A549 treated with GW870086 at 1 μM for 4 hours (cell line): ENCODE measurements around the gene PCDHGA1. TPM values are rescaled to one million over a fixed set of nuclear protein-coding genes. Genes with fewer than 3 reads are reported as not detected.

Experiments
- total RNA-seq: library from RNA; stranded (reverse); fragments of 200-300 nt; extraction: Qiagen RNA extraction; gene quantifications from 5 replicates; pipeline ENCODE4 v1.2.3, GENCODE V29; 2022; ENCODE audit warnings: low read depth

The PCDHGA1 gene
- total RNA-seq = 0.29 to 0.38 TPM (median 0.32 TPM) in 5 replicates

GRCh38 chr5:141330299-141331080 is at the start of gene PCDHGA1:
Gene PCDHGA1, plus strand, starts transcription at chr5:141330514.

GRCh38 chr5:141303756-141304155 is 26.6 kb upstream of the PCDHGA1 start, which contains the start of gene SLC25A2:
Gene SLC25A2, minus strand, starts transcription at chr5:141304049. Its CDS starts 184 bp downstream, at chr5:141303865.

DNA sequence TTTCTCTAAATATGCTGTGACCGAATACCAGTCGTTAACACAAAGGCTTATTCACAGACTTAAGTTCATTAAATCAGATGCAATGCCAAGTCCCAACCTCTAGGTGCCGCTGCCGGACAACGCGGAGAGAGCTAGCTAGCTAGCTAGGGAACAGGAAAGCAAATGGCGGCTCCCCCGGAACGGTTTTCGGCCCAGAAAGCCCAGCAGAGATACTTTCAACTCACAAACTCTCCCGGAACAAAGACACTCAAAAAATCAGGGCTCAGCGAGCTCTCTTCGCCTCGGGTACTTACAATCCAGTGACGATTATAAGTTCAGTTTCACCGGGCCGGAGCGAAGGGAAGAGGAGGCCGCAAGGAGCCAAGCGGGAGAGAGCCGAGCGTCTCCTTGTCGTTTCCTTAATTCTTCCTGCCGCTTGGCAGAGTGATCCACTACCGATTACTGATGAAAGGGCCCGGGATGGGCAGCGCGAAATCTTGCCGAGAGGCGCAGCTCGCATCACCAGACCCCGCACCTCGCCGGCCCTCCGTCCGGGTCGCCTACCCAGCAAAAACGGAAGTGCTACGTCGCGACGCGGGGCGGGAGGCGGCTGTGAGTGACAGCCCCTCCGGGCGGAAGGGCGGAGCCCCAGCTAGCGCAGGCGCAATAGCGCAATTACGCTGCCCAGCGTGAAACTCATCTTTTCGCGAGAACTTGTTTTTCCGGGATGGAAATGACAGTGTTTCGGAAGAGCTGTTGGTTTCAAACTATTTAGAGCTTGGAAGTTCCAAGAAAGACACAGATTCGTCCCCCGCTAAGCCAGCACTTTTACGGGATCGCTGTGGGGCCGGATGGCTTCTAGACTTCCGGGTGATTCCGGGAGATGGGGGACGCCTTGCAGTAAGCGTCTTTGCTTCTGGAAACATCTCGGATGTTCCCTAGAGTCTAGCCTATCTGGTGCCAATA is 9.8 kb upstream of the PCDHGA1 start, which contains the start of gene TAF7:
Gene TAF7, minus strand, starts transcription at position 560 of the 945 bp plus-strand sequence. CDS start 740 bp downstream, outside the sequence.

DNA sequence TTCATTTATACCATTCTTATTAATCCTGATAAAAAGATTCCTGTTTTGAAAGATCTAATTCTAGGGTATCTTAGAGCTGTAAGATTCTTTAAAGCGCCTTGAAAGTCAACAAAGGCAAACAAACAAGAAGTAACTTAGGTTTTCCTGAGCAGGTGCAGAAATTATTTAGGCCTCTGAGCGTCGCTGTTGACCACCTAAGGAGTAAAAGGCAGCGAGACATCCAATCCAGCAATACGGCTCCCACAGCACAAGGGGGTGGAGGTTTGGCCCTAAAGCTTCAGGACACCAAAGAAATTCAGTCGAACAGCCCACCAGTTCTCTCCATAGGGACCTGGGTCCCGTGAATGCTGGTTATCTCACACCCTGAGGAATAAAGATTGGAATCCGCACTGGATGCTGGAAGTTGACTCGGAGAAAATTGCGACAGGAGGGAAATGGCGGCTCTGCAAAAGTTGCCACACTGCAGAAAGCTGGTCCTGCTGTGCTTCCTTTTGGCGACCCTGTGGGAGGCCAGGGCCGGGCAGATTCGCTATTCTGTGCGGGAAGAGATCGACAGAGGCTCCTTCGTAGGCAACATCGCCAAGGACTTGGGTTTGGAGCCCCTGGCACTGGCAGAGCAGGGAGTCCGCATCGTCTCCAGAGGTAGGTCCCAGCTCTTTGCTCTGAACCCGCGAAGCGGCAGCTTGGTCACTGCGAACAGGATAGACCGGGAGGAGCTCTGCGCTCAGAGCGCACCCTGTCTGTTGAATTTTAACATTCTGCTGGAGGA is 8.4 kb downstream of the PCDHGA1 start, which contains the start of gene PCDHGA2:
Gene PCDHGA2, plus strand, starts transcription at position 223 of the 769 bp plus-strand sequence.

GRCh38 chr5:141343242-141343952 is 13.1 kb downstream of the PCDHGA1 start, which contains the start of gene PCDHGA3:
Gene PCDHGA3, plus strand, starts transcription at chr5:141343829. Its CDS starts 205 bp downstream, at chr5:141344034.

GRCh38 chr5:141349917-141350619 is 19.8 kb downstream of the PCDHGA1 start, which contains the start of gene PCDHGB1:
Gene PCDHGB1, plus strand, starts transcription at chr5:141350099. Its CDS starts 162 bp downstream, at chr5:141350261.

DNA sequence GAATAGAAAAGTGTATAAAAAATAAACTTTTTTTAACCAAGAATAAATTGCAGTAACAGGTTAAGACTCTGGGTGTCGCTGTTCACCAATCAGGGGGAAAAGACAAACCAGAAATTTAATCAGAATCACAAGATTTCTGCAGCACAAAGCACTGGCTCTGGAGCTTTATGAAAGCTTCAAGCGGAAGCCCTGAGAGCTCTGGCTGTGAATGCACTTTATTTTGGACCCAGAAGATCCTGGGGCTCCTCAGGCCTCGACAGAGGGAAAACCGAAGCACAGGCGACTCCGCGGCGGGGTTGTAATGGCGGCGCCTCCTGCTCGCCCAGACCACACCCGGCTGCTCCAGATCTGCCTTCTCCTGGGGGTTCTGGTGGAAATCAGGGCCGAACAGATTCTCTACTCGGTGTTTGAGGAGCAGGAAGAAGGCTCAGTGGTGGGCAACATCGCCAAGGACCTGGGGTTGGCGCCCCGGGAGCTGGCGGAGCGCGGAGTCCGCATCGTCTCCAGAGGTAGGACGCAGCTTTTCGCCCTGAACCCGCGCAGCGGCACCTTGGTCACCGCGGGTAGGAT is 24.7 kb downstream of the PCDHGA1 start, which contains the start of gene PCDHGA4:
Gene PCDHGA4, plus strand, starts transcription at position 122 of the 570 bp plus-strand sequence. Its CDS starts 87 bp downstream, at position 209.

DNA sequence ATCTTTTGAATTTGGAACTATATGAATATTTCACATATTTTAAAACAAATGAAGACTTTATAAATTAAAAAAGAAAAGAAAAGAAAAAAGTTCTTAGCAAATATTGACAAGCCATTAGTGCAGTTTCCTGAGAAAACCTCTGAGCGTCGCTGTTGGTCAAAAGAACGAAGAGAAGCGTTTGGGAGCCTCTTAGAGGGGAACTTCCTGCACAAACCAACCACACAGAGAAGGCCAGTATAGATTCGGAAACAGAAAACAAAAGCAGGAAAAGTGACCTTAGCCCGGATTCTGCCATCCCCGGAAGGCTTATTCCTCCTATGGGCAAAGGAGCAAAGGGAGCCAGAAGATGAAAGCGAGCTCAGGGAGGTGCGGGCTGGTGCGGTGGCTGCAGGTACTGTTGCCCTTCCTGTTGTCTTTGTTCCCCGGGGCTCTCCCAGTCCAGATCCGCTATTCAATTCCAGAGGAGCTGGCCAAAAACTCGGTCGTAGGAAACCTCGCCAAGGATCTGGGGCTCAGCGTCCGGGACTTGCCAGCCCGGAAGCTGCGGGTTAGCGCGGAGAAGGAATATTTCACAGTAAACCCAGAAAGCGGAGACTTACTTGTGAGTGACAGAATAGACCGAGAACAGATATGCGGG is 29.6 kb downstream of the PCDHGA1 start, which contains the start of gene PCDHGB2:
Gene PCDHGB2, plus strand, starts transcription at position 205 of the 637 bp plus-strand sequence. Its CDS starts 142 bp downstream, at position 347.

GRCh38 chr5:141363952-141364660 is 33.8 kb downstream of the PCDHGA1 start, which contains the start of gene PCDHGA5:
Gene PCDHGA5, plus strand, starts transcription at chr5:141364162. Its CDS starts 169 bp downstream, at chr5:141364331.

GRCh38 chr5:141369994-141370848 is 39.9 kb downstream of the PCDHGA1 start, which contains the start of gene PCDHGB3:
Gene PCDHGB3, plus strand, starts transcription at chr5:141370242. Its CDS starts 153 bp downstream, at chr5:141370395.

DNA sequence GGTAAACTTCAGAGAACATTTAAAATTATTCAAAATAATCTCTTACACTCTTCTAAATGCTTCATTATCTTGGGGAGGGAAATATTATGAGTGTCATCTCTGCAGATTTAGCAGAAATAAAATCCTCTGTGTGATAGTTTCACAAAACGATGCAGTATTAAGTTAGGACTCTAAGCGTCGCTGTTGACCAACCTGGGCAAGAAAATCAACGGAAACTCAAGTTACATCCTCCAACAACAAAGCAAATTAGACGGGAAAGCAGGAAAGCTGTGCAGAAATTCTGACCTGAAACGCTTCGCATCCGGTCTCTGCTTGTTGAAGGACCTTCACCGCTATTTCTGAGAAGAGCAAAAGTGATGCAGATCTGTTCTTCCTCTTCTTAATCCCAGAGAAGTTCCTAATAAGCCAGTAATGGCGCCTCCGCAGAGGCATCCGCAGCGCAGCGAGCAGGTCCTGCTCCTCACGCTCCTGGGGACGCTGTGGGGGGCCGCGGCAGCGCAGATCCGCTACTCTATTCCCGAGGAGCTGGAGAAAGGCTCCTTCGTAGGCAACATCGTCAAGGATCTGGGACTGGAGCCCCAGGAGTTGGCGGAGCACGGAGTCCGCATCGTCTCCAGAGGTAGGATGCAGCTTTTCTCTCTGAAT is 43.5 kb downstream of the PCDHGA1 start, which contains the start of gene PCDHGA6:
Gene PCDHGA6, plus strand, starts transcription at position 219 of the 645 bp plus-strand sequence. Its CDS starts 193 bp downstream, at position 412.

DNA sequence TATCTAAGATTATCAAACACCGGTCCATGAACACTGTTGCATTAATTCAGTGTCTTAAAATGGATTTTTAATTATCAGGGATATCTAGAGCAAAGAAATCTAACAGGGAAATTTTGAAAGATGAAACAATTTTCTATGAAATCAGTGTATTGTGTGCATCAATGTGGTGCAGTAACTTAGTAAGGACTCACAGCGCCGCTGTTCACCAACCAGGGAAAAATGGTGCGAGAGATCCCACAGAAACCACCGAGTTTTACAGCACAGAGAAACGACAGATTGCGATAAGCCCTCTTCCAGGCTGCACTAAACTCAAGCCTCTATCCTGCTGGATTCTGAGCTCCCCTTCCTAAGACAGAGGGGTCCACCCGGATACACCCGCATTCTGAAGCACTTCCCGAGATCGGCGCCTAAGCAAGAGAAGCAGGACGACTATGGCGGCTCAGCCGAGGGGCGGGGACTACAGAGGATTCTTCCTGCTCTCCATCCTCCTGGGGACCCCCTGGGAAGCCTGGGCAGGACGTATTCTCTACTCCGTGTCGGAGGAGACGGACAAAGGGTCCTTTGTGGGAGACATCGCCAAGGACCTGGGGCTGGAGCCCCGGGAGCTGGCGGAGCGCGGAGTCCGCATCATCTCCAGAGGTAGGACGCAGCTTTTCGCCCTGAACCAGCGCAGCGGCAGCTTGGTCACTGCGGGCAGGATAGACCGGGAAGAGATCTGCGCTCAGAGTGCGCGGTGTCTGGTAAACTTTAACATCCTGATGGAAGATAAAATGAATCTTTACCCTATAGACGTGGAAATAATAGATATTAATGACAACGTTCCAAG is 52.4 kb downstream of the PCDHGA1 start, which contains the start of gene PCDHGA7:
Gene PCDHGA7, plus strand, starts transcription at position 274 of the 826 bp plus-strand sequence. Its CDS starts 158 bp downstream, at position 432.

GRCh38 chr5:141387557-141388311 is 57.4 kb downstream of the PCDHGA1 start, which contains the start of gene PCDHGB4:
Gene PCDHGB4, plus strand, starts transcription at chr5:141387698. Its CDS starts 187 bp downstream, at chr5:141387885.

DNA sequence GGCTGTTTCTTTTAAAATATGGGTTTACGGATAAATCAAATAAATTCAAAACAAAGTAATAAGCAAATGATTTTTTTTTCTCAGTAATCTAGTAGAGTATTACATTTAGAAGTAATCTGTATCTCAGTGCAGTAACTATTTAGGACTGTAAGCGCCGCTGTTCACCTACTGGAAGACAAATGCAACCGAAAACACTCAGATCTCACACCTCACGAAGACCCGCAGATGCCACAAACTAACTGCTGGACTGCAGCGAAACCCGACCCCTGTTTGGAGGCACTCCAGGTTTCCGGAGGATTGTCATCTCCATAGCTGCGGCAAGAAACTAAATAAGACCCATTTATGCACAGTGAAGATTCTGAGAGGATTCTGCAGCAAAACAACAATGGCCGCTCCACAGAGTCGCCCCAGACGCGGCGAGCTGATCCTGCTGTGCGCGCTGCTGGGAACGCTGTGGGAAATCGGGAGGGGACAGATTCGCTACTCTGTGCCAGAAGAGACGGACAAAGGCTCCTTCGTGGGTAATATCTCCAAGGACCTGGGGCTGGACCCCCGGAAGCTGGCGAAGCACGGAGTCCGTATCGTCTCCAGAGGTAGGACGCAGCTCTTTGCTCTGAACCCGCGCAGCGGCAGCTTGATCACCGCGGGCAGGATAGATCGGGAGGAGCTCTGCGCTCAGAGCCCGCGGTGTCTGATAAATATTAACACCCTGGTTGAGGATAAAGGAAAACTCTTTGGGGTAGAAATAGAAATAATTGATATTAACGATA is 62.3 kb downstream of the PCDHGA1 start, which contains the start of gene PCDHGA8:
Gene PCDHGA8, plus strand, starts transcription at position 205 of the 770 bp plus-strand sequence. Its CDS starts 181 bp downstream, at position 386.

